Keratinocyte (primary cell): ENCODE results near the gene GLB1L2. TPM values are rescaled to one million over a fixed set of nuclear protein-coding genes. Genes with fewer than 3 reads are reported as not detected.

ENCODE experiments used
- DNase-seq: peaks from one replicate; pipeline ENCODE4 v3.0.0-alpha.2; 2011; ENCODE audit warnings: low read depth, missing footprints, low spot score
- FAIRE-seq: peaks from 2 replicates; lab custom pipeline; 2011; peaks lifted over from hg19 to GRCh38; lab: Jason Lieb, UNC
- H2AFZ ChIP-seq: 2 replicates; pipeline ENCODE4 v1.6.0; 2012; ENCODE audit warnings: low read length, control low read depth, inconsistent platforms; ENCODE audit not compliant: control insufficient read depth
- H3K27ac ChIP-seq: 2 replicates; pipeline ENCODE4 v1.5.1; 2011; ENCODE audit warnings: low read length; ENCODE audit not compliant: control insufficient read depth, insufficient read depth
- H3K27me3 ChIP-seq: 3 replicates; pipeline ENCODE4 v1.6.0; 2011; ENCODE audit warnings: low read length; ENCODE audit not compliant: control insufficient read depth, insufficient read depth; ENCODE audit errors: extremely low read depth
- H3K36me3 ChIP-seq, 2 experiments: 2 replicates in 1 of 2; 3 replicates in 1 of 2; pipeline ENCODE4 v1.5.1; 2011; ENCODE audit warnings: low read length in 2 of 2, mild to moderate bottlenecking in 1 of 2; ENCODE audit not compliant: control insufficient read depth in 2 of 2, insufficient read depth in 2 of 2; ENCODE audit errors: extremely low read depth in 1 of 2
- H3K4me1 ChIP-seq: 3 replicates; pipeline ENCODE4 v1.5.1; 2011; ENCODE audit warnings: low read length; ENCODE audit not compliant: control insufficient read depth, insufficient read depth; ENCODE audit errors: extremely low read depth
- H3K4me2 ChIP-seq: 3 replicates; pipeline ENCODE4 v1.6.0; 2011; ENCODE audit warnings: low read depth, low read length; ENCODE audit not compliant: control insufficient read depth, insufficient read depth; ENCODE audit errors: extremely low read depth
- H3K4me3 ChIP-seq, 3 experiments: fragments of 200-600 bp in 1 of 3; sonication (generic) in 1 of 3; 2 replicates in 2 of 3; 3 replicates in 1 of 3; pipeline ENCODE4 v1.5.1; 2011 to 2016; ENCODE audit warnings: low read length in 3 of 3, mild to moderate bottlenecking in 3 of 3, control low read depth in 2 of 3, inconsistent platforms in 1 of 3, low read depth in 1 of 3, mixed read lengths in 1 of 3, mixed run types in 1 of 3, moderate library complexity in 1 of 3; ENCODE audit not compliant: control insufficient read depth in 2 of 3, insufficient read depth in 2 of 3; ENCODE audit errors: extremely low read depth in 1 of 3
- H3K79me2 ChIP-seq: 2 replicates; pipeline ENCODE4 v1.6.0; 2012; ENCODE audit warnings: low read length; ENCODE audit not compliant: control insufficient read depth, insufficient read depth
- H3K9ac ChIP-seq: 3 replicates; pipeline ENCODE4 v1.6.0; 2011; ENCODE audit warnings: low read length; ENCODE audit not compliant: control insufficient read depth, insufficient read depth; ENCODE audit errors: extremely low read depth
- H3K9me1 ChIP-seq: 3 replicates; pipeline ENCODE4 v1.6.0; 2011; ENCODE audit warnings: low read length; ENCODE audit not compliant: control insufficient read depth, insufficient read depth; ENCODE audit errors: extremely low read depth
- H3K9me3 ChIP-seq: 2 replicates; pipeline ENCODE4 v1.5.1; 2012; ENCODE audit warnings: low read depth, low read length; ENCODE audit not compliant: control insufficient read depth
- H4K20me1 ChIP-seq: 3 replicates; pipeline ENCODE4 v1.6.0; 2011; ENCODE audit warnings: low read length; ENCODE audit not compliant: control insufficient read depth, insufficient read depth; ENCODE audit errors: extremely low read depth
- CTCF ChIP-seq, 3 experiments: IDR thresholded peaks in 1 of 3; conservative IDR thresholded peaks in 1 of 3; optimal IDR thresholded peaks in 1 of 3; 2 replicates in 2 of 3; 3 replicates in 1 of 3; pipeline versions ENCODE3 to v1.5.1; 2011; ENCODE audit warnings: low read length in 3 of 3, mild to moderate bottlenecking in 3 of 3, moderate library complexity in 2 of 3, control low read depth in 1 of 3, inconsistent platforms in 1 of 3; ENCODE audit not compliant: insufficient read depth in 2 of 3; ENCODE audit errors: extremely low read depth in 1 of 3
- EZH2 ChIP-seq: IDR thresholded peaks from one replicate; pipeline ENCODE4 v1.6.1; 2012; ENCODE audit warnings: inconsistent platforms, mild to moderate bottlenecking, low read length, moderate library complexity
- dilution Hi-C: fragments of 300-500 bp; cut with MboI; formaldehyde crosslinking; loops from one replicate; pipeline ENCODE4 v1.7.0; 2020; ENCODE audit warnings: low sequenced_read_pairs; ENCODE audit not compliant: extremely low pct_ligation_motif_present
- polyA plus RNA-seq, 5 experiments: library from polyadenylated mRNA; depleted of rRNA in 3 of 5; stranded (reverse) in 3 of 5; stranded (forward) in 1 of 5; unstranded in 1 of 5; fragments of >200 nt; gene quantifications; 1 replicate in 1 of 5; 2 replicates in 3 of 5; 3 replicates in 1 of 5; pipeline versions ENCODE4 v1.2.1 to v1.2.3, GENCODE V29; 2011 to 2012; ENCODE audit warnings: missing spikeins in 2 of 5, low read depth in 1 of 5, low replicate concordance in 1 of 5

Gene GLB1L2
- polyA plus RNA-seq, 1 donor (not counting 4 experiments of a cell fraction or from before 2014, with no cell fraction given) = 4.3 TPM

GRCh38 chr11:134357545-134357839 lies 25.7 kb downstream of the GLB1L2 start:
- Histone ChIP-seq H4K20me1 (no peaks in the 10 kb centered on the region), H3K27ac (no peak overlapping the region), H3K4me3 (no peak overlapping the region), H3K27me3 (no peaks in the 10 kb centered on the region), H3K79me2 (no peaks in the 10 kb centered on the region), H3K36me3 (no peaks in the 10 kb centered on the region), H3K9me3 (no peaks in the 10 kb centered on the region), H3K9me1 (no peaks in the 10 kb centered on the region), H3K9ac (no peak overlapping the region), H3K4me1 (no peaks in the 10 kb centered on the region), H2AFZ (no peak overlapping the region), H3K4me2 (no peak overlapping the region)
- DNase-seq (no peak), FAIRE-seq (no peak)
- dilution Hi-C loops = no loop called here
- no peak for TF ChIP-seq CTCF (optimal IDR thresholded peaks at IDR 0.05 in 1 of 3, IDR thresholded peaks at IDR 0.05 in 1 of 3, conservative IDR thresholded peaks at IDR 0.05 in 1 of 3; ENCODE audit: extremely low read depth in 1 of 3, insufficient read depth in 2 of 3, low read length in 3 of 3)
- no peak for TF ChIP-seq EZH2

DNA sequence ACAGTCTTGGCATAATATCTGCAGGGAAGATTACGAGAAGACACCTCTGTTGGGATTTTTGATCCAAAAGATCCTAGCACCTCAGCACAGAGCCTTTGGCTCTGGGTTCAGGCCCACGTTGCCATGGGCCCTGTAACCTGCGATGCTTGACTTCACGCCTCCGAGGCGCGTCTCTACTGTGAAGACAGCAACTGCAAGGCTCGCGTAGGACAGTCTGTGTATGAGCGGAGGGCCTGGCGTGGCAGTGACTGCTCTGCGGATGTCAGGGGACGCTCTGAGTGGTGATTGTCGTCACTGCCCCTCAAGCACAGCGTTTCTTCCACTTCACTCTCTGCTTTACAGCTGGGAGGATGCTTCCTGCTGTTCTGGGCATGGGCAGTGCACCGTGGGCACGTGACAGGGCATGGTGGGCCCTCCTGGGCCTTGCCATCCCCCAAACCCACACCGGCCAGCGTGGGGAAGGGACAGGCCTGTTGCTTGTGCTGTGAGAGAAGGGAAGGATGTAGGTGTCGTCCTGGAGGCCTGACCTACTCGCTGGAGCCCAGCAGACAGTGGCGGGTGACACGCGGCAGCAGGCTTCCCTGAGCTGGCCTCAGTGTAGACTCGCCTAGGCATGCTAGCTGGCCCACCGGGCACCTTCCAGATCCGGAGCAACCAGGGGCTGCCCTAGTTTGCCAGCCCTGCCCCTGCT lies 26.5 kb downstream of the GLB1L2 start:
- H3K9me1 ChIP-seq = no peaks in the 10 kb centered on the region
- H3K9me3 ChIP-seq = no peaks in the 10 kb centered on the region
- no peak overlapping the region for H2AFZ ChIP-seq
- no peaks in the 10 kb centered on the region for H3K4me1 ChIP-seq
- H3K36me3 ChIP-seq = no peaks in the 10 kb centered on the region
- TF ChIP-seq CTCF (optimal IDR thresholded peaks at IDR 0.05 in 1 of 3, IDR thresholded peaks at IDR 0.05 in 1 of 3, conservative IDR thresholded peaks at IDR 0.05 in 1 of 3; ENCODE audit: extremely low read depth in 1 of 3, insufficient read depth in 2 of 3, low read length in 3 of 3) = no peak
- TF ChIP-seq EZH2 = no peak
- FAIRE-seq (no peak), DNase-seq (no peak)
- no peak overlapping the region for H3K4me3 ChIP-seq
- dilution Hi-C loops = no loop called here
- H3K79me2 ChIP-seq = no peaks in the 10 kb centered on the region
- no peaks in the 10 kb centered on the region for H4K20me1 ChIP-seq
- no peak overlapping the region for H3K27ac ChIP-seq
- no peak overlapping the region for H3K4me2 ChIP-seq
- no peak overlapping the region for H3K9ac ChIP-seq
- H3K27me3 ChIP-seq = no peaks in the 10 kb centered on the region
